Stimulated activated CD4-positive, alpha-beta T cell treated with anti-CD3 and anti-CD28 coated beads, Interleukin-2, amount 100 ng/mL, for 48 hours (primary cell): ENCODE data around the gene ANKRD12.
"Not testable (repeated sequence)": the region's sequence is repeated elsewhere in the genome, so short reads cannot be mapped to it uniquely, and the experiment has no call there.

ENCODE experiments used
- DNase-seq, 2 donors: peaks; one replicate each; pipeline ENCODE4 v3.0.0-alpha.2; 2020

Gene ANKRD12

GRCh38 chr18:9234528-9234927 lies 97.9 kb downstream of the ANKRD12 start:
- DNase-seq, result no peak

- no peak for DNase-seq
Measured at GRCh38 chr18:9237981-9238380, 101.4 kb downstream of the ANKRD12 start.

- no peak for DNase-seq
Measured at GRCh38 chr18:9239720-9240119, 103.1 kb downstream of the ANKRD12 start.

GRCh38 chr18:9240270-9240669 lies 103.7 kb downstream of the ANKRD12 start:
- no peak for DNase-seq

GRCh38 chr18:9243029-9243428 lies 106.4 kb downstream of the ANKRD12 start:
- DNase-seq, result no peak

- no peak for DNase-seq
Measured at GRCh38 chr18:9244376-9244775, 107.8 kb downstream of the ANKRD12 start.

- no peak for DNase-seq
Measured at GRCh38 chr18:9248661-9249060, 112.1 kb downstream of the ANKRD12 start.

GRCh38 chr18:9249254-9249653 lies 112.7 kb downstream of the ANKRD12 start:
- no peak for DNase-seq

GRCh38 chr18:9259173-9259572 lies 122.6 kb downstream of the ANKRD12 start:
- no peak for DNase-seq

- DNase-seq, result no peak
Measured at GRCh38 chr18:9260388-9261380, 124.1 kb downstream of the ANKRD12 start.

GRCh38 chr18:9263264-9263663 lies 126.7 kb downstream of the ANKRD12 start:
- no peak for DNase-seq

GRCh38 chr18:9264797-9265196 lies 128.2 kb downstream of the ANKRD12 start:
- DNase-seq, result not testable (repeated sequence)

- no peak for DNase-seq
Measured at GRCh38 chr18:9273221-9273620, 136.6 kb downstream of the ANKRD12 start.

GRCh38 chr18:9275890-9276289 lies 139.3 kb downstream of the ANKRD12 start:
- DNase-seq, result no peak

- DNase-seq, result no peak
Measured at GRCh38 chr18:9278028-9278427, 141.4 kb downstream of the ANKRD12 start.

GRCh38 chr18:9280849-9281248 lies 144.3 kb downstream of the ANKRD12 start:
- no peak for DNase-seq

- no peak for DNase-seq
Measured at GRCh38 chr18:9281780-9282179, 145.2 kb downstream of the ANKRD12 start.

GRCh38 chr18:9283791-9284190 lies 147.2 kb downstream of the ANKRD12 start:
- no peak for DNase-seq

GRCh38 chr18:9285604-9286003 lies 149.0 kb downstream of the ANKRD12 start:
- no peak for DNase-seq

GRCh38 chr18:9287036-9287435 lies 150.5 kb downstream of the ANKRD12 start:
- DNase-seq, result no peak

- no peak for DNase-seq
Measured at GRCh38 chr18:9289698-9290097, 153.1 kb downstream of the ANKRD12 start.

GRCh38 chr18:9290156-9290555 lies 153.6 kb downstream of the ANKRD12 start:
- no peak for DNase-seq

- DNase-seq, result no peak
Measured at GRCh38 chr18:9292047-9292446, 155.5 kb downstream of the ANKRD12 start.

- no peak for DNase-seq
Measured at GRCh38 chr18:9293948-9294347, 157.4 kb downstream of the ANKRD12 start.
